GM10266 (cell line): ENCODE measurements around the gene UGT2B11.
"Not testable (repeated sequence)": the region's sequence is repeated elsewhere in the genome, so short reads cannot be mapped to it uniquely, and the experiment has no call there.

Experiments used
- DNase-seq: peaks from one replicate; pipeline ENCODE4 v3.0.0; 2012; ENCODE audit errors: extremely low spot score
- CTCF ChIP-seq: IDR thresholded peaks from 2 replicates; pipeline ENCODE4 v1.5.1; 2012; ENCODE audit warnings: mild to moderate bottlenecking, low read depth; ENCODE audit not compliant: control insufficient read depth, insufficient read depth; ENCODE audit errors: missing control alignments

UGT2B11 gene

DNA sequence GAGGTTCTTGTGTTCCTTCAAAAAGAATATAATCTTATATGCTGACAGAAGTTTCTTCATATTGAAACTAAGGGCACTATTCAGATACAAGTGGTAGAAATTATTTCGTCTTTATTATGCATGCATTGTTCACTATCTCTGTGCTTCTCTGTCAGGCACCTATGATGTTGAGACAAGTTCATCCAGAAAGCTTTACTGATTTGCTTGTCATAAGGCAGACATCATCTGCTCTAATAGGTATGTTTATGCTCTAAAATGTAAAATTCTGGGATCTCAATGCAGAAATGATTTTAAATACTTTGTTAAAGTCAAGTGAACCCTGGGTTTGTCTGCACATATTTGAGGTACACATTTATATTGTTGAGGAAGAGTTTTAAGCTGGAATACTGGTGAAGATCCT lies 3.6 kb downstream of the UGT2B11 start:
- DNase-seq = no peak
- TF ChIP-seq CTCF = no peak

- not testable (repeated sequence) for DNase-seq
These were observed 16.0 kb downstream of the UGT2B11 start for GRCh38 chr4:69198506-69198905.

DNA sequence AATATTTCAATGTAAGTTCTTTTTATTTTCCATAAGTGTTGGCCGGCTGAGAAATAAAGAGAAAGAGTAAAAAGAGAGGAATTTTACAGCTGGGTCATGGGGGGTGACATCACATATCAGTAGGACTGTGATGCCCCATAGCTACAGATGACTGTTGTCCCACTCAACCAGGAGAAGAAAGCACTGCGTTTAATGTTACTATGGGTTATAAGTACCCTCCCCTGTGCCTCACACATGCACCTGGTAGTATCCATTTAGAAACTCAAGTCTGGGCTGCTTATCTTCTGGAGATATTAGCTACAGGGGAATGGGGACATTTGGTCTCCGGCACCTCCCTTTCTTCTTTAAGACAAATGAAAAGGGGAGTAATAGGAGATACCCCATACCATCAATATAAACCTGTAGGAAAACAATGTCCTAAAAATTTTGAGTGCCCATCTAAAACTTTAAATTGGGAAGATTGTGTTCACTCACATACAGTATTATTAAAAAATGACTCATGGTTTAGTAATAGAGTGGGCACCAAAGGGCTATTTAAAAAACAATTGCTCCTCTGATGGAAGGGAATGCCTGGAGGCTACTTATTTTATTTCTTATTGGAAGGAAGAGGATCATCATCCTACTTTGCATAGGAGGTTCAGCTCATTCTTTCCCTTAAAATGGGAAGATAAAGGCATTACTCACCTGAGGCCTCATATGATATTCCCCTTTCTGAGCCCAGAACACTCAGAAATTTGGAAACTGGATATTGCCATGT lies 18.2 kb downstream of the UGT2B11 start:
- no peak for DNase-seq
- no peak for TF ChIP-seq CTCF

DNA sequence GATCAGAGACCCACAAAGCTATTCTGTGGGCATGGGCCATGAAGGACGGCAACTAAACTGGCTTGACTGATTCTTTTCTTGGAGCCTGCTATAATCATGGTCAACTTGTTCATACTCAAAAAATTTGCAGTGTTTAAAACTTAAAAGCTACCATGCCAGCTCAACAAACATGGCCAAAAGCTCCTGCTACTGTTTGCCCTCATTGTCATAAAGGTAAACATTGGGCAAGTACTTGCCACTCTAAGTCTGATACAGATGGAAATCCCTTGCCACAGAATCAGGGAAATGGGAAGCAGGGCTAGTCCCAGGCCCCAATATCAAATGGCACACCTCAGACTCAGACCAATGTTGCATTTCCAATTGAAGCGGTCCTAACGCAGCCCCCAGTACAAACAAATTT lies 20.4 kb downstream of the UGT2B11 start:
- DNase-seq = no peak
- TF ChIP-seq CTCF = no peak

DNA sequence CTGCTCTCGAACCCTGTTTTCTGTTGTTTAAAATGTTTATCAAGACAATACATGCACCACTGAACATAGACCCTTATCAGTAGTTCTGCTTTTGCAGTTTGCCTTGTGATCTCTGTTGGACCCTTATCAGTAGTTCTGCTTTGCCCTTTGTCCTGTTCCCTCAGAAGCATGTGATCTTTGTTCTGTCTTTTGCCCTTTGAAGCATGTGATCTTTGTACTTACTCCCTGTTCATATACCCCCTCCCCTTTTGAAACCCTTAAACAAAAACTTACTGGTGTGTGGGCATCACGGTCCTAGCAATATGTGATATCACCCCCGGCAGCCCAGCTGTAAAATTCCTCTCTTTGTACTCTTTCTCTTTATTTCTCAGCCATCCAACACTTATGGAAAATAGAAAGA lies 22.6 kb downstream of the UGT2B11 start:
- not testable (repeated sequence) for DNase-seq

DNA sequence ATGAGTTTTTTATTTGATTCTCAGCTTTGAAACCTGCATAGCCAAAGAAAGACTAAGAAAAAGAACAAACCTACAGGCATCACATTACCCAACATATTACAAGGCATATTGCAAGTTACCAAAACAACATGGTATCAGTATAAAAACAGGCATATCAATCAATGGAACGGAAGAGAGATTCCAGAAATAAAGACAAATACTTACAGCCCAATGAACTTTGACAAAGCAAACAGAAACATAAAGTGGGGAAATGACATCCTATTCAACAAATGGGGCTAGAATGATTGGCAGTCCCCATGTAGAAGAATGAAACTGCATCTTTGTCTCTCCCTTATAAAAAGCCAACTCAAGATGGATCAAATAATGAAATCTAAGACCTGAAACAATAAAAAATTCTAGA lies 23.9 kb downstream of the UGT2B11 start:
- not testable (repeated sequence) for DNase-seq

GRCh38 chr4:69181519-69182169 lies 32.9 kb downstream of the UGT2B11 start:
- DNase-seq = not testable (repeated sequence)

GRCh38 chr4:69179817-69180216 lies 34.7 kb downstream of the UGT2B11 start:
- not testable (repeated sequence) for DNase-seq

- DNase-seq = not testable (repeated sequence)
These were observed 35.8 kb downstream of the UGT2B11 start for GRCh38 chr4:69178751-69179205.

GRCh38 chr4:69170233-69171134 lies 44.1 kb downstream of the UGT2B11 start:
- peak; percentile 61 for TF ChIP-seq CTCF
- peak; percentile 2 for DNase-seq

GRCh38 chr4:69169171-69169570 lies 45.4 kb downstream of the UGT2B11 start:
- not testable (repeated sequence) for DNase-seq
